AG10803 (cell line): Measurements from ENCODE around the gene IL4R.

ENCODE experiments used
- DNase-seq: peaks from one replicate; pipeline ENCODE4 v3.0.0; 2010; ENCODE audit warnings: low read depth
- H3K4me3 ChIP-seq: 2 replicates; pipeline ENCODE4 v1.5.1; 2011; ENCODE audit warnings: mild to moderate bottlenecking, low read length, control low read depth
- CTCF ChIP-seq: conservative IDR thresholded peaks from 2 replicates; pipeline ENCODE4 v1.5.1; 2011; ENCODE audit warnings: mild to moderate bottlenecking, low read length, control low read depth, inconsistent platforms

Gene IL4R

GRCh38 chr16:27303256-27304100 is 10.3 kb upstream of the IL4R start:
- H3K4me3 ChIP-seq, result no peak overlapping the region
- no peak for DNase-seq
- no peak for TF ChIP-seq CTCF

GRCh38 chr16:27304102-27304501 is 9.7 kb upstream of the IL4R start:
- H3K4me3 ChIP-seq, result no peak overlapping the region
- TF ChIP-seq CTCF, result no peak
- DNase-seq, result no peak

- peak; percentile 45 for DNase-seq
- TF ChIP-seq CTCF, result no peak
- no peak overlapping the region for H3K4me3 ChIP-seq
These were observed 8.7 kb upstream of the IL4R start for GRCh38 chr16:27304881-27305745.

- DNase-seq, result no peak
- no peak for TF ChIP-seq CTCF
- no peak overlapping the region for H3K4me3 ChIP-seq
These were observed 7.8 kb upstream of the IL4R start for GRCh38 chr16:27305839-27306442.

GRCh38 chr16:27308792-27309191 is 5.0 kb upstream of the IL4R start:
- TF ChIP-seq CTCF, result no peak
- DNase-seq, result no peak
- no peak overlapping the region for H3K4me3 ChIP-seq

- DNase-seq, result no peak
- no peak for TF ChIP-seq CTCF
- no peak overlapping the region for H3K4me3 ChIP-seq
These were observed 3.0 kb upstream of the IL4R start for GRCh38 chr16:27310576-27311447.
